NCI-H748 (cell line): ENCODE results near the gene MALAT1.
"Not testable (repeated sequence)": the region's sequence is repeated elsewhere in the genome, so short reads cannot be mapped to it uniquely, and the experiment has no call there.

ENCODE experiments used
- DNase-seq: peaks from one replicate; lab custom pipeline; 2025; ENCODE audit not compliant: unreplicated experiment; lab: John Stamatoyannopoulos, UW

The MALAT1 gene

GRCh38 chr11:65497141-65498041, 1.5 kb upstream of the MALAT1 start:
- peak; percentile 99 for DNase-seq

DNA sequence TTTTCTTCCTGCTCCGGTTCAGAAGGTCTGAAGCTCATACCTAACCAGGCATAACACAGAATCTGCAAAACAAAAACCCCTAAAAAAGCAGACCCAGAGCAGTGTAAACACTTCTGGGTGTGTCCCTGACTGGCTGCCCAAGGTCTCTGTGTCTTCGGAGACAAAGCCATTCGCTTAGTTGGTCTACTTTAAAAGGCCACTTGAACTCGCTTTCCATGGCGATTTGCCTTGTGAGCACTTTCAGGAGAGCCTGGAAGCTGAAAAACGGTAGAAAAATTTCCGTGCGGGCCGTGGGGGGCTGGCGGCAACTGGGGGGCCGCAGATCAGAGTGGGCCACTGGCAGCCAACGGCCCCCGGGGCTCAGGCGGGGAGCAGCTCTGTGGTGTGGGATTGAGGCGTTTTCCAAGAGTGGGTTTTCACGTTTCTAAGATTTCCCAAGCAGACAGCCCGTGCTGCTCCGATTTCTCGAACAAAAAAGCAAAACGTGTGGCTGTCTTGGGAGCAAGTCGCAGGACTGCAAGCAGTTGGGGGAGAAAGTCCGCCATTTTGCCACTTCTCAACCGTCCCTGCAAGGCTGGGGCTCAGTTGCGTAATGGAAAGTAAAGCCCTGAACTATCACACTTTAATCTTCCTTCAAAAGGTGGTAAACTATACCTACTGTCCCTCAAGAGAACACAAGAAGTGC, 661 bp upstream of the MALAT1 start:
- peak; percentile 78 for DNase-seq

DNA sequence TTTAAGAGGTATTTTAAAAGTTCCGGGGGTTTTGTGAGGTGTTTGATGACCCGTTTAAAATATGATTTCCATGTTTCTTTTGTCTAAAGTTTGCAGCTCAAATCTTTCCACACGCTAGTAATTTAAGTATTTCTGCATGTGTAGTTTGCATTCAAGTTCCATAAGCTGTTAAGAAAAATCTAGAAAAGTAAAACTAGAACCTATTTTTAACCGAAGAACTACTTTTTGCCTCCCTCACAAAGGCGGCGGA, 193 bp upstream of the MALAT1 start:
- no peak for DNase-seq

DNA sequence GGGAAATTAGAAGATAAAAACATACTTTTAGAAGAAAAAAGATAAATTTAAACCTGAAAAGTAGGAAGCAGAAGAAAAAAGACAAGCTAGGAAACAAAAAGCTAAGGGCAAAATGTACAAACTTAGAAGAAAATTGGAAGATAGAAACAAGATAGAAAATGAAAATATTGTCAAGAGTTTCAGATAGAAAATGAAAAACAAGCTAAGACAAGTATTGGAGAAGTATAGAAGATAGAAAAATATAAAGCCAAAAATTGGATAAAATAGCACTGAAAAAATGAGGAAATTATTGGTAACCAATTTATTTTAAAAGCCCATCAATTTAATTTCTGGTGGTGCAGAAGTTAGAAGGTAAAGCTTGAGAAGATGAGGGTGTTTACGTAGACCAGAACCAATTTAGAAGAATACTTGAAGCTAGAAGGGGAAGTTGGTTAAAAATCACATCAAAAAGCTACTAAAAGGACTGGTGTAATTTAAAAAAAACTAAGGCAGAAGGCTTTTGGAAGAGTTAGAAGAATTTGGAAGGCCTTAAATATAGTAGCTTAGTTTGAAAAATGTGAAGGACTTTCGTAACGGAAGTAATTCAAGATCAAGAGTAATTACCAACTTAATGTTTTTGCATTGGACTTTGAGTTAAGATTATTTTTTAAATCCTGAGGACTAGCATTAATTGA, 1.0 kb downstream of the MALAT1 start:
- DNase-seq, result no peak

GRCh38 chr11:65500387-65501185, 1.7 kb downstream of the MALAT1 start:
- peak; percentile 68 for DNase-seq

- no peak for DNase-seq
Observed at GRCh38 chr11:65501186-65501471, 2.3 kb downstream of the MALAT1 start.

GRCh38 chr11:65501472-65502273, 2.8 kb downstream of the MALAT1 start:
- peak; percentile 33 for DNase-seq

DNA sequence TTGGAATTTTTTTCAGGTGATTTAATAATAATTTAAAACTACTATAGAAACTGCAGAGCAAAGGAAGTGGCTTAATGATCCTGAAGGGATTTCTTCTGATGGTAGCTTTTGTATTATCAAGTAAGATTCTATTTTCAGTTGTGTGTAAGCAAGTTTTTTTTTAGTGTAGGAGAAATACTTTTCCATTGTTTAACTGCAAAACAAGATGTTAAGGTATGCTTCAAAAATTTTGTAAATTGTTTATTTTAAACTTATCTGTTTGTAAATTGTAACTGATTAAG, 3.4 kb downstream of the MALAT1 start:
- no peak for DNase-seq

DNA sequence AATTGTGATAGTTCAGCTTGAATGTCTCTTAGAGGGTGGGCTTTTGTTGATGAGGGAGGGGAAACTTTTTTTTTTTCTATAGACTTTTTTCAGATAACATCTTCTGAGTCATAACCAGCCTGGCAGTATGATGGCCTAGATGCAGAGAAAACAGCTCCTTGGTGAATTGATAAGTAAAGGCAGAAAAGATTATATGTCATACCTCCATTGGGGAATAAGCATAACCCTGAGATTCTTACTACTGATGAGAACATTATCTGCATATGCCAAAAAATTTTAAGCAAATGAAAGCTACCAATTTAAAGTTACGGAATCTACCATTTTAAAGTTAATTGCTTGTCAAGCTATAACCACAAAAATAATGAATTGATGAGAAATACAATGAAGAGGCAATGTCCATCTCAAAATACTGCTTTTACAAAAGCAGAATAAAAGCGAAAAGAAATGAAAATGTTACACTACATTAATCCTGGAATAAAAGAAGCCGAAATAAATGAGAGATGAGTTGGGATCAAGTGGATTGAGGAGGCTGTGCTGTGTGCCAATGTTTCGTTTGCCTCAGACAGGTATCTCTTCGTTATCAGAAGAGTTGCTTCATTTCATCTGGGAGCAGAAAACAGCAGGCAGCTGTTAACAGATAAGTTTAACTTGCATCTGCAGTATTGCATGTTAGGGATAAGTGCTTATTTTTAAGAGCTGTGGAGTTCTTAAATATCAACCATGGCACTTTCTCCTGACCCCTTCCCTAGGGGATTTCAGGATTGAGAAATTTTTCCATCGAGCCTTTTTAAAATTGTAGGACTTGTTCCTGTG, 3.9 kb downstream of the MALAT1 start:
- peak; percentile 27 for DNase-seq

- no peak for DNase-seq
Observed at GRCh38 chr11:65503368-65503948, 4.6 kb downstream of the MALAT1 start.

DNA sequence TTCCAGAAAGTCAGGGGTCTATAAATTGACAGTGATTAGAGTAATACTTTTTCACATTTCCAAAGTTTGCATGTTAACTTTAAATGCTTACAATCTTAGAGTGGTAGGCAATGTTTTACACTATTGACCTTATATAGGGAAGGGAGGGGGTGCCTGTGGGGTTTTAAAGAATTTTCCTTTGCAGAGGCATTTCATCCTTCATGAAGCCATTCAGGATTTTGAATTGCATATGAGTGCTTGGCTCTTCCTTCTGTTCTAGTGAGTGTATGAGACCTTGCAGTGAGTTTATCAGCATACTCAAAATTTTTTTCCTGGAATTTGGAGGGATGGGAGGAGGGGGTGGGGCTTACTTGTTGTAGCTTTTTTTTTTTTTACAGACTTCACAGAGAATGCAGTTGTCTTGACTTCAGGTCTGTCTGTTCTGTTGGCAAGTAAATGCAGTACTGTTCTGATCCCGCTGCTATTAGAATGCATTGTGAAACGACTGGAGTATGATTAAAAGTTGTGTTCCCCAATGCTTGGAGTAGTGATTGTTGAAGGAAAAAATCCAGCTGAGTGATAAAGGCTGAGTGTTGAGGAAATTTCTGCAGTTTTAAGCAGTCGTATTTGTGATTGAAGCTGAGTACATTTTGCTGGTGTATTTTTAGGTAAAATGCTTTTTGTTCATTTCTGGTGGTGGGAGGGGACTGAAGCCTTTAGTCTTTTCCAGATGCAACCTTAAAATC, 5.3 kb downstream of the MALAT1 start:
- DNase-seq, result peak; percentile 26

DNA sequence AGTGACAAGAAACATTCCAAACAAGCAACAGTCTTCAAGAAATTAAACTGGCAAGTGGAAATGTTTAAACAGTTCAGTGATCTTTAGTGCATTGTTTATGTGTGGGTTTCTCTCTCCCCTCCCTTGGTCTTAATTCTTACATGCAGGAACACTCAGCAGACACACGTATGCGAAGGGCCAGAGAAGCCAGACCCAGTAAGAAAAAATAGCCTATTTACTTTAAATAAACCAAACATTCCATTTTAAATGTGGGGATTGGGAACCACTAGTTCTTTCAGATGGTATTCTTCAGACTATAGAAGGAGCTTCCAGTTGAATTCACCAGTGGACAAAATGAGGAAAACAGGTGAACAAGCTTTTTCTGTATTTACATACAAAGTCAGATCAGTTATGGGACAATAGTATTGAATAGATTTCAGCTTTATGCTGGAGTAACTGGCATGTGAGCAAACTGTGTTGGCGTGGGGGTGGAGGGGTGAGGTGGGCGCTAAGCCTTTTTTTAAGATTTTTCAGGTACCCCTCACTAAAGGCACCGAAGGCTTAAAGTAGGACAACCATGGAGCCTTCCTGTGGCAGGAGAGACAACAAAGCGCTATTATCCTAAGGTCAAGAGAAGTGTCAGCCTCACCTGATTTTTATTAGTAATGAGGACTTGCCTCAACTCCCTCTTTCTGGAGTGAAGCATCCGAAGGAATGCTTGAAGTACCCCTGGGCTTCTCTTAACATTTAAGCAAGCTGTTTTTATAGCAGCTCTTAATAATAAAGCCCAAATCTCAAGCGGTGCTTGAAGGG, 6.0 kb downstream of the MALAT1 start:
- DNase-seq, result peak; percentile 26

DNA sequence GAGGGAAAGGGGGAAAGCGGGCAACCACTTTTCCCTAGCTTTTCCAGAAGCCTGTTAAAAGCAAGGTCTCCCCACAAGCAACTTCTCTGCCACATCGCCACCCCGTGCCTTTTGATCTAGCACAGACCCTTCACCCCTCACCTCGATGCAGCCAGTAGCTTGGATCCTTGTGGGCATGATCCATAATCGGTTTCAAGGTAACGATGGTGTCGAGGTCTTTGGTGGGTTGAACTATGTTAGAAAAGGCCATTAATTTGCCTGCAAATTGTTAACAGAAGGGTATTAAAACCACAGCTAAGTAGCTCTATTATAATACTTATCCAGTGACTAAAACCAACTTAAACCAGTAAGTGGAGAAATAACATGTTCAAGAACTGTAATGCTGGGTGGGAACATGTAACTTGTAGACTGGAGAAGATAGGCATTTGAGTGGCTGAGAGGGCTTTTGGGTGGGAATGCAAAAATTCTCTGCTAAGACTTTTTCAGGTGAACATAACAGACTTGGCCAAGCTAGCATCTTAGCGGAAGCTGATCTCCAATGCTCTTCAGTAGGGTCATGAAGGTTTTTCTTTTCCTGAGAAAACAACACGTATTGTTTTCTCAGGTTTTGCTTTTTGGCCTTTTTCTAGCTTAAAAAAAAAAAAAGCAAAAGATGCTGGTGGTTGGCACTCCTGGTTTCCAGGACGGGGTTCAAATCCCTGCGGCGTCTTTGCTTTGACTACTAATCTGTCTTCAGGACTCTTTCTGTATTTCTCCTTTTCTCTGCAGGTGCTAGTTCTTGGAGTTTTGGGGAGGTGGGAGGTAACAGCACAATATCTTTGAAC, 6.8 kb downstream of the MALAT1 start:
- DNase-seq, result no peak

- no peak for DNase-seq
Observed at GRCh38 chr11:65506290-65506771, 7.5 kb downstream of the MALAT1 start.

DNA sequence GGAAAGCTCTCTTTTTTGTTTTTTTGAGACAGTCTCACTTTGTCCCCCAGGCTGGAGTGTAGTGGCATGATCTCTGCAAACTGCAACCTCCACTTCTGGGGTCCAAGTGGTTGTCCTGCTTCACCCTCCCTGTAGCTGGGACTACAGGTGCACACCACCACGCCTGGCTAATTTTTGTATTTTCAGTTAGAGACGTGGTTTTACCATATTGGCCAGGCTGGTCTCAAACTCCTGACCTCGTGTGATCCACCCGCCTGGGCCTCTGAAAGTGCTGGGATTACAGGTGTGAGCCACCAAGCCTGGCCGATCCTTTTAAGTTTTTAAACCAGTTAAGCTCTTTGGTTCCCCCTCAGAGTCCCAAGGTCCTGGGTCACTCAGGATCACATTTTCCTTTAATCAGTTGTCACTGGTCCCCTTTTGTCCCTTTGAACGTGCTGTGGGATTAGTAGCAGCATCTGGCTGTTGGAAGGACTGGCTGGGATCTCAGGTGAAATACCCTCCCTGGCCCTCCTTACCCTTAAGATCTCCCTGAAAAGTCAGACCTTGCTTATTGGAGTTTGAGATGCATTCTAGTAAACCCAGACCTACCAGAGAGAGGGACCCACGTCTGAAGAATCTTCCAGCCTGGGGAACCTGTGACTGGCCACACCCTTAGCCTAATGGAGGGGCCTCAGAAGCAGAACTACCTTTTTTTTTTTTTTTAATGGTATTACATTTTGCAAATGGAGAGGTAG, 8.1 kb downstream of the MALAT1 start:
- DNase-seq, result peak; percentile 65

DNA sequence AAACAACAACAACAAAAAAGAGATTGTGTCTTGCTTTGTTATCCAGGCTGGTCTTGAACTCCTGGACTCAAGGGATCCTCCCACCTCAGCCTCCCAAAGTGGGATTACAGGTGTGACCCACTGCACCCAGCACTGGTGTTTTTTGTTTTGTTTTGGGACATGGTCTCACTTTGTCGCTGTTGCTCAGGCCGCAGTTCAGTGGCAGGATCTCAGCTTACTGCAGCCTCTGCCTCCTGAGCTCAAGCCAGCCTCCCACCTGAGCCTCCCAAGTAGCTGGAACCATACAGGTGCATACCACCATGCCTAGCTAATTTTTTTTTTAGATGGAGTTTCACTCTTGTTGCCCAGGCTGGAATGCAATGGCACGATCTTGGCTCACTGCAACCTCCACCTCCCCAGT, 13.5 kb downstream of the MALAT1 start:
- DNase-seq, result not testable (repeated sequence)
